ENCODE measurements around the gene UBE3D. TPM values are rescaled to one million over a fixed set of nuclear protein-coding genes. Genes with fewer than 3 reads are reported as not detected.

UBE3D gene
- total and polyA plus RNA-seq, 2 of the 8 experiments (the other 6 are each of a cell fraction or from before 2014, with no cell fraction given), result 5.7 to 16.3 TPM

DNA sequence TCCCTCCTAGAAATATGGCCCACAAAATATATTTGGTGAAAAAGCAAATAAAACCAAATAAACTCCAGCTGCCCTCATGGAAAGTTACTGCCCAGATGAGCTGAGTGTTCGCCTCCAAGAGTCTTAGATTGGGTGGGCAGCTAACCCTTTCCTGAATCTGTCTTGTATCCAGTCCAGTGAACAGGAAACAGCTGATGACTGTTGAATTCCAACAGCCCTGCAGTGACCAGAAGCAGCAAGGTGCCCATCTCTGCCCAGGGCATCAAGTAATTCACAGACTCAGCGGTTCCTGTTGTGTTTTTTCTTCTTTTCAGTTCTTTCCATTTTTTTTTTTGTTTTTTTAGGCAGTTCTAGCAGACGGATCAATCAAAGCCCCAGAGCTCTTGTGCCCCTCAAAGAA is 199.2 kb downstream of the UBE3D start:
- Histone ChIP-seq H3K56ac (replicated peaks; ENCODE audit: insufficient read length, low read depth, low read length) (no peak overlapping the region), H2BK120ac (replicated peaks; ENCODE audit: low read depth, low read length) (no peak overlapping the region), H4K5ac (ENCODE audit: insufficient read length, low read depth, low read length) (no peak overlapping the region), H3K4me3 (ENCODE audit: extremely low read depth in 1 of 4, insufficient read depth in 2 of 4, low read depth in 3 of 4, low read length in 4 of 4) (no peak overlapping the region), H3K9ac (replicated peaks in 1 of 4; ENCODE audit: extremely low read depth in 1 of 4, low read depth in 3 of 4, low read length in 3 of 4) (no peak overlapping the region), H4K8ac (ENCODE audit: extremely low read depth, insufficient read depth, low read length) (no peak overlapping the region), H3K27me3 (replicated peaks in 1 of 4; ENCODE audit: control insufficient read depth in 3 of 4, extremely low read depth in 1 of 4, insufficient read depth in 3 of 4, low read length in 3 of 4) (no peaks in the 10 kb centered on the region), H3K4me2 (ENCODE audit: insufficient read depth in 1 of 2, low read depth in 2 of 2, low read length in 2 of 2) (no peak overlapping the region), H3K23me2 (ENCODE audit: low read depth, low read length) (peaks cover 1% of the 10 kb centered on the region; the same call in 1 of the 2 replicates), H3K4ac (replicated peaks; ENCODE audit: insufficient read length, low read depth, low read length) (no peak overlapping the region), H4K20me1 (replicated peaks in 1 of 2; ENCODE audit: control insufficient read depth in 1 of 2, insufficient read depth in 2 of 2, low read length in 2 of 2) (no peaks in the 10 kb centered on the region), H3K18ac (ENCODE audit: extremely low read depth, low read length) (no peak overlapping the region), H3K9me3 (ENCODE audit: insufficient read depth in 2 of 2, low read depth in 1 of 2, low read length in 1 of 2) (no peaks in the 10 kb centered on the region), H3K79me1 (ENCODE audit: low read depth, low read length) (no peaks in the 10 kb centered on the region), H2BK12ac (ENCODE audit: low read depth, low read length) (no peak overlapping the region), H3K23ac (ENCODE audit: insufficient read length) (no peak overlapping the region), H3K14ac (ENCODE audit: insufficient read length) (no peak overlapping the region), H2AFZ (ENCODE audit: low read length) (no peak overlapping the region), H3K36me3 (ENCODE audit: control insufficient read depth in 2 of 4, insufficient read depth in 4 of 4, low read length in 3 of 4) (no peaks in the 10 kb centered on the region), H3K27ac (ENCODE audit: low read depth, low read length) (no peak overlapping the region), H2BK15ac (ENCODE audit: low read length) (no peak overlapping the region), H2BK20ac (ENCODE audit: low read length) (no peak overlapping the region), H2BK5ac (ENCODE audit: low read depth, low read length) (no peak overlapping the region), H2AK5ac (ENCODE audit: low read depth, low read length) (no peak overlapping the region), H3K4me1 (replicated peaks in 1 of 4; ENCODE audit: control insufficient read depth in 3 of 4, insufficient read depth in 4 of 4, low read length in 3 of 4) (no peaks in the 10 kb centered on the region), H3K79me2 (ENCODE audit: control insufficient read depth in 1 of 2, insufficient read depth in 2 of 2, low read length in 2 of 2) (no peaks in the 10 kb centered on the region), H4K91ac (replicated peaks; ENCODE audit: insufficient read length, low read length) (no peak overlapping the region)
- ChIA-PET CTCF (ENCODE audit: partially characterized antibody) (no interaction called here), POLR2A (ENCODE audit: partially characterized antibody) (no interaction called here)
- DNase-seq (ENCODE audit: low read depth in 1 of 2, low spot score in 2 of 2), result no peak
- 89% methylated on average over 3 of the region's 3 CpGs; no CpG with 5 or more reads in 1 of the 2 experiments for WGBS, 2 experiments (ENCODE audit: extremely low coverage in 1 of 2, insufficient coverage in 1 of 2, insufficient read length in 1 of 2, insufficient replicate concordance in 2 of 2, low coverage in 1 of 2, low lambda C conversion rate in 2 of 2, missing lambda C conversion rate in 1 of 2)
- no peak for FAIRE-seq
- TF ChIP-seq JUN (IDR thresholded peaks at IDR 0.05; ENCODE audit: low read depth, low read length) (no peak), SAP30 (IDR thresholded peaks at IDR 0.05; ENCODE audit: insufficient read depth, insufficient replicate concordance, low read length) (no peak)

Data from H1 (cell line).